ENCODE results near the gene CRYBG1.
"Not testable (repeated sequence)": the region's sequence is repeated elsewhere in the genome, so short reads cannot be mapped to it uniquely, and the experiment has no call there.

Gene CRYBG1

DNA sequence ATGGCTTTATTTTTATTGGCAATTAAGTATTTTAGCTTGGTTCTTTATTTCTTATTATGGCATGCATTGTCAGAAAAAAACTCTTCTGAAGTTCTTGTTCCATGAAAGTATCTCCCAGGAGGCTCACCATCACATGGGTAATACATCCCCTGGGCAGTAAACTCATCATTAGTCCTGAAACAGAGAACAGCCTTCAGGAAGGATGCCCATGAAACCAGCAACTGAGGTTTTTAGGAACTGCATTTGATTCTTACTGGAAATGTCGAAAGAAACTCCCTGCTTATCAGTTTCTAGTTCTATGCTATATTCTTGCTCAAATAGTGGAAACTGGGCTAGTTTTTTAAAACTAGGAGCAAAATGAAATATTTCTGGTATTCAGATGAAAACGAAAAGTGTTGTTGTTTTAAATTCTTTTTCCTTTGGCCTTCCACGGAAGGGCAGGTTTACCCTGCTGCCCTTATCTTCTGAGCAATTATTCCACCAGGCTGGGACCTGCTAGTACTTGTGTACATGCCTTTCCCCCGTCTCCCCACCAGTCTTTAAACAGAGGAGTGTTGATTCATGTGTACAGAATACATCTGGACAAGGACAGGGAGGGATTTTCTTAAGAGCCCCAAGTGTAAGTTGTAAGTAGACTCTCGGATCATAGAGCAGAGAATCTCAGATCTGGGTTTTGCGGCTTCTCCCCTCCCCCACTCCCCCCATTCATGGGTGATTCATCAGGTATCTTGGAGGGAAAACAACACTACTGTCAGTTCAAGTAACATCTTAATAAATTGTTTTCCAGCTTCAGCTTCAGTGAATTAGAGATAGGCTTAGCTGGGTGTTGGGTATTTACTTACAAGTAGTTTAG, 187.3 kb downstream of the CRYBG1 start:
- in situ Hi-C loops (cut with MboI; ENCODE audit: low sequenced_read_pairs), result no loop called here

DNA sequence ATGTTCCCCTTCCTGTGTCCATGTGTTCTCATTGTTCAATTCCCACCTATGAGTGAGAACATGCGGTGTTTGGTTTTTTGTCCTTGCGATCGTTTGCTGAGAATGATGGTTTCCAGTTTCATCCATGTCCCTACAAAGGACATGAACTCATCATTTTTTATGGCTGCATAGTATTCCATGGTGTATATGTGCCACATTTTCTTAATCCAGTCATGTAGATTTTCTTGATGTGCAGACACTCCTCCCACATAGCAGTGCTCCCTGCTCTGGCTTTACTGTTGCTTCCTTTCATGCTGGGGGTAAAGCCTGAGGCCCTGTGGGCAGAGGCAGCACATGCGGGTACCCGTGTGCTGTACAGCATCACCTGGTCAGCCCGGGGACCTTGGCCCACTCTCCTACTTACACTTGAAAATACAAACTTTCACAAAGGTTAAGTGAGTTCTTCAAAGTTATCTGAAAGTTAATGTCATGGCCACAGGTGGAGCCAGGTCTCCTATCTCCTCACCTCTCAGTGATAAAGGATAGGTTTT, 188.5 kb downstream of the CRYBG1 start:
- in situ Hi-C loops (cut with MboI; ENCODE audit: low sequenced_read_pairs), result not testable (repeated sequence)

DNA sequence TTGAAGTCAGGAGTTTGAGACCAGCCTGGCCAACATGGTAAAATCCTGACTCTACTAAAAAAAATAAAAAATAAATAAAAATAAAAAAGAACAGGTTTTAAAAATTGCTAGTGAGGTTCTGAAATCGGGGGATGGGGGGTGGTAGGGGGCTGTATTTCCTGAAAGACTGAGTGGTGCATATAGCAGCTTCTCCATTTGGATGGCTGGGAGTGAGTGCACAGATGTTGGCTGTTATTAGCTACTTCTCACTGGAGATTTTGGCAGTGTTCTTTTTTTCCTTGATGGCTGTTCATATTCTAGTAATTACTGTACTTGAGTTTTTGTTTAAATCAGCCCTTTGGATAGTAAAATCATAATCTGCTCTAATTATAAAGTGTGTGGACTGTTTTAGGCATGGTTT, 189.0 kb downstream of the CRYBG1 start:
- in situ Hi-C loops (cut with MboI; ENCODE audit: low sequenced_read_pairs), result no loop called here

DNA sequence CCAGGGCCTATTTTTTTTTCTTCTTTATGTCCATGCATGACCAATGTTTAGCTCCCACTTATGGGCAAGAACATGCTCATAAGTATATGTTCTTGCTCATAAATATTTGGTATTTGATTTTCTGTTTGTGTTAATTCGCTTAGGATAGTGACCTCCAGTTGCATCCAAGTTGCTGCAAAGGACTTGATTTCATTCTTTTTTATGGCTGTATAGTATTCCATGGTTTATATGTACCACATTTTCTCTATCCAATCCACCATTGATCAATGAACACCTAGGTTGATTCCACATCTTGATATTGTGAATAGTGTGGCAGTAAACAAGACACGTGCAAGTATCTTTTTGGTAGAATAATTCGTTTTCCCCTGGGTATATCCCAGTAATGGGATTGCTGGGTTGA, 190.6 kb downstream of the CRYBG1 start:
- in situ Hi-C loops (cut with MboI; ENCODE audit: low sequenced_read_pairs), result loop anchor here (25.0 kb wide), 1 partner anchor 436 kb away; no protein-coding TSS in a partner anchor

DNA sequence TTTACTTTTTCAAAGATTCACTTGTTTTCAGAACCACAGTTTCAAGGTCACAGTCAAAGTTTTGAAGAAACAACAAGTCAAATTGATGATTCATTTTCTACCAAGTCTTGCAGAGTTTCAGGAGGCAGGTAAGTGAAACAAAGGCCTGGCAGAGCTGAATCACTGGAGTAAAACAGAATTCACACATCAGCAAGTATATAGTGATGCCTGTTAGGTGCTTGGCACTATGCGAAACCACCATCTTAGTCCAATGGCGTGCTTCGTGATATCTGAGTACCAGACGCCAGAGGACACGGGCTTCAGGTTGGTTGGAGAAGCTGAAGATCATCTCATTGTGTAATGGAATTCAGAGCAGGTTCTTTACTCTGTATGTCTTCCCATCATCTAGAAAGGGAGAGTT, 192.9 kb downstream of the CRYBG1 start:
- in situ Hi-C loops (cut with MboI; ENCODE audit: low sequenced_read_pairs), result loop anchor here (25.0 kb wide), 1 partner anchor 434 kb away; no protein-coding TSS in a partner anchor

DNA sequence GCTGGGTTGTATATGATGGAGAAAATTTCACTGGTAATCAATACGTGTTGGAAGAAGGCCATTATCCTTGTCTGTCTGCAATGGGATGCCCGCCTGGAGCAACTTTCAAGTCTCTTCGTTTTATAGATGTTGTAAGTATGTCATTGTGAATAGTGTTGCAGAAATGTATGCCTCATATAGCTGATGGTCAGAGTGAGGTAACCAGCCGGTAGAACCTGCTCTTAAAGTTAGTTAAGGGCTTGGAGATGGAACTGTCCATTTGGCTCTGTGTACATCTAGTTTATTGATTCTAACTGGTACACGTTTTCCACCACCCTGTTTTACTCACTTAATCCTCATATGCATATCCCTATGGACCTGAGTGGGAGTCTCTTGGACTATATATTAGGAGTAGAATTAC, 195.2 kb downstream of the CRYBG1 start:
- in situ Hi-C loops (cut with MboI; ENCODE audit: low sequenced_read_pairs), result loop anchor here (25.0 kb wide), 1 partner anchor 432 kb away; no protein-coding TSS in a partner anchor

DNA sequence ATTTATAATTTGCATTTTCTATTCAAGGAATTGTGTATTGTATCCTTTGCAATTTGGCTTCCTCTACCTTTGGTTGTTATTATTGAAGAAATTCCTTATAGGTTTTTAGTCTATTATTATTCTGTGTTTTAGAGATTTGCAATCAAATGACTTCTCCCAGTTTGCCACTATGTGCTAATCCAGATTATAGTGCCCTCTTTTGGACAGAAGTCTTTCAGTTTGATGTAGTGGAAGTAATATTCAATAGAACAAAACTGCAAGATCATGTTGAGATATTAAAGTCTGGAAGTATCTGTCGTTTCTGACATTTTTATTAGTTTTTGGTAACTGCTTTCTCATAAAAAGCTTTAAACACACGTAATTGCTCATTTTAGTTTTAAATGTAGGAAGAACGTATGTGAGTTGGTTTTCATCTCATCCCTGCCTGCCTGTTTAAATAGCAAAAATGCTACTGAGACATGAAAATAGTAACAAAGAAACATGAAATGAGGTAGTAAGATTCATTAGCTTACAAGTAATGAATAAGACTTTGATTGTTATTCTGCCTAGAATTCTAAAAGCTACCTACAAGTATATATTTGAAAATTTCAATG, 195.9 kb downstream of the CRYBG1 start:
- in situ Hi-C loops (cut with MboI; ENCODE audit: low sequenced_read_pairs), result loop anchor here (25.0 kb wide), 1 partner anchor 431 kb away; no protein-coding TSS in a partner anchor

DNA sequence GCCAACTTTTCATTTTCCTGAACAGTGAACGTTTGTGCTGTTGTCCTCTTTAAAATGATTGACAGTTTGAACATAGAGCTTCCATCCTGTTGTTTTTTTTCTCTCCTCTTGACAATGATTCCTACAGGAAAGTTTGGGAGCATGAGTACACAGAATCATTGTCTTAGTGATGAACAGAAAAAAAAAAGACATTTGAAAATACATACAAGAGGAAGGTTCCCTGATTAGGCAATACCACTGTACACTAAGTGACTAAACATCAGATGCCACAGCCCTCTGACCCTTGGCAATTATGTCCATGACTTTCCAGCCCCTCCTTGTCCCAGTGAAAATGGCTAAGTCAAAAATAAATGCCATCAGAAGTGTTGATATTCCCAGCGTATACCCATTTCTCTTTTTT, 197.3 kb downstream of the CRYBG1 start:
- in situ Hi-C loops (cut with MboI; ENCODE audit: low sequenced_read_pairs), result loop anchor here (25.0 kb wide), 1 partner anchor 429 kb away; no protein-coding TSS in a partner anchor

DNA sequence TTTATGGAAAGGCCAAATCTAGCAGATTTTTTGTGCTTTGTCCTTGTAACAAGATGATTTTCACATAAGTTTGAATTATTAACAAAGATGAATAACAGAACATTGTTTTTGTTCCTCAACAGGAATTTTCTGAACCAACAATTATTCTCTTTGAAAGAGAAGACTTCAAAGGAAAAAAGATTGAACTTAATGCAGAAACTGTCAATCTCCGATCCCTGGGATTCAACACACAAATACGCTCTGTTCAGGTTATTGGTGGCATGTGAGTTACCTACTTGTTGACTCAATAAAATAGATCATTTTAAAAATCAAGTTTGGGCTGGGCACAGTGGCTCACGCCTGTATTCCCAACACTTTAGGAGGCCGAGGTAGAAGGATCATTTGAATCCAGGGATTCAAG, 197.8 kb downstream of the CRYBG1 start:
- in situ Hi-C loops (cut with MboI; ENCODE audit: low sequenced_read_pairs), result loop anchor here (25.0 kb wide), 1 partner anchor 429 kb away; no protein-coding TSS in a partner anchor

DNA sequence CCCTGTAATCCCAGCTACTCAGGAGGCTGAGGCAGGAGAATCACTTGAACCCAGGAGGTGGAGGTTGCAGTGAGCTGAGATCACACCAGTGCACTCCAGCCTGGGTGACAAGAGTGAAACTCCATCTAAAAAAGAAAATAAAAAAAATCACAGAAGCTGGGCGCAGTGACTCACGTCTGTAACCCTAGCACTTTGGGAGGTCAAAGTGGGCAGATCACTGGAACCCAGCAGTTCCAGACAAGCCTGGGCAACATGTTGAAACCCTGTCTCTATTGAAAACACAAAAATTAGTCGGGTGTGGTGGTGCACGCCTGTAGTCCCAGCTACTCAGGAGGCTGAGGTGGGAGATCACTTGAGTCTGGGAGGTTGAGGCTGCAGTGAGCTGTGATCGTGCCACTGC, 199.1 kb downstream of the CRYBG1 start:
- in situ Hi-C loops (cut with MboI; ENCODE audit: low sequenced_read_pairs), result loop anchor here (5.0 to 25.0 kb wide), 2 partner anchors 112 to 428 kb away; no protein-coding TSS in a partner anchor

DNA sequence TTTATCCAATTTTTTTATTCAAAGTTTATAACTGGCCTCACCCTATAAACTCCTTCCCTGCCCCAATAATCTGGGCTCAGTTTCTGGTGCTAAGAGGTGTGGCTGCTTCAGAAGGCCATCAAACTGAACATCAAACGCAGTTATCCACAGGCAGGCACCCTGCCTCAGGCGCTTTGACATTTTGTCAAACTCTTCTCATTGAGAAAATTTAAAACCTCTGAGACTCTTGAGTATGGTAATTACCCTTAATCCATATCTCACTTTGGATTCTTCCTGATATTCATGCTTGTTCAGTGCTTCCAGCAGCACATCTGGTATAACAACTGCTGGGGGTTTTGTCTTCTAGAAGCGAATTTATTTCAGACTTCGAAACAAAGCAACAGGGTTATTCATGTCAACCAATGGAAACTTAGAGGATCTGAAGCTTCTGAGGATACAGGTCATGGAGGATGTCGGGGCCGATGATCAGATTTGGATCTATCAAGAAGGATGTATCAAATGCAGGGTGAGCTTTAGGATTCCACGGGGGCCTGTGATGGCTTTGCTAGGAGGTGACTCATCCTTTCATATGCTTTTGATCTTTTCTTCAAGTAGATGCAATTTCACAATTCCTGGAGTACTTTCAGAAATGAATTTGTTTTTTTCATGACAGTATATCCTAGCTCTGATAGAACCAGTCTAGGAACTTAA, 200.6 kb downstream of the CRYBG1 start:
- in situ Hi-C loops (cut with MboI; ENCODE audit: low sequenced_read_pairs), result loop anchor here (5.0 to 25.0 kb wide), 2 partner anchors 114 to 426 kb away; no protein-coding TSS in a partner anchor

DNA sequence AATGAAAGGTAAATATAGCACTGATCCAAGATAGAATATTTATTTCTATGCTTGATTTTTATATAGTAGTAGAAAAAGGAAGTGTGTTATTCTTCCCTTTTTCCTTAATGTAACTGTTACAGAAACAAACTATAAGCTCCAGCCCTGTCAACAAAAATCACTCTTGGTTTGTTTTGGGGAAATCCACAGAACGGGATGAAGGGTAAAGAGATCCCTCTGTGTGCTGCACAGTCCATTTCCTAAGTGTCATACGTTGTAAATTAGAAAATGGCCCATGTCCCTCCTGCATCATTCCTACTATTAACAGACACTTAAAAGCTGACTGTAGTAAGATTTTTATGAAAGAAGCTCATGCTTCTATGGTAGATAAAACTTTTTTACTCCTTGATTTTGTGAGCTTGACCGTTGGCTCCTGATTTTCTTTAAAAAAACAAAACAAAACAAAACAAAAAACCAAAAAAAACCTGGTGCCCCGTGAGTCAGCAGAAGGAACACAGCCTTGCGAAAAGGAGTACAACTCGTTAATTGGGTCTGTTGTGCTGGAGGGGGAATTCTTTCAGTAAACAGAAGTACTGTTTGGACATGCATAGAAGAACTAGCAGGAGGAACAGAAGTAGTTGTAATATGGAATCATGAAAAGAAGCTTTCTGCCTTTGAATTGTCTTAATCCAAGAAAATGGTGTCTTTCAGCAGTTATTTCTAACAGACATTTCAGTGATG, 201.3 kb downstream of the CRYBG1 start:
- in situ Hi-C loops (cut with MboI; ENCODE audit: low sequenced_read_pairs), result loop anchor here (5.0 to 25.0 kb wide), 2 partner anchors 115 to 425 kb away; no protein-coding TSS in a partner anchor

DNA sequence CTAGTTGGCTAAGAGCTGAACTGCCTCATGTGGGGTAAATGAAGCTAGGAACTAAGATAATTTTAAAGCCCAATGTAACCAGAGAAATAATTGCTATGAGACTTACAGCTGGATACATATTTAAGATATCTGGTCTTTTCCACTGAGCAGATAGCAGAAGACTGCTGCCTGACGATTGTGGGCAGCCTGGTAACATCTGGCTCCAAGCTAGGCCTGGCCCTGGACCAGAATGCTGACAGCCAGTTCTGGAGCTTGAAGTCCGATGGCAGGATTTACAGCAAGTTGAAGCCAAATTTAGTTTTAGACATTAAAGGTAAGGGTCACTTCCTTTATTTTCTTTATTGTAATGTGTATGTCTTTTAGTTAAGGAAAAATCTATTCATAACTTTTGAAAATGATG, 203.1 kb downstream of the CRYBG1 start:
- in situ Hi-C loops (cut with MboI; ENCODE audit: low sequenced_read_pairs), result loop anchor here (5.0 to 25.0 kb wide), 2 partner anchors 116 to 424 kb away; no protein-coding TSS in a partner anchor

DNA sequence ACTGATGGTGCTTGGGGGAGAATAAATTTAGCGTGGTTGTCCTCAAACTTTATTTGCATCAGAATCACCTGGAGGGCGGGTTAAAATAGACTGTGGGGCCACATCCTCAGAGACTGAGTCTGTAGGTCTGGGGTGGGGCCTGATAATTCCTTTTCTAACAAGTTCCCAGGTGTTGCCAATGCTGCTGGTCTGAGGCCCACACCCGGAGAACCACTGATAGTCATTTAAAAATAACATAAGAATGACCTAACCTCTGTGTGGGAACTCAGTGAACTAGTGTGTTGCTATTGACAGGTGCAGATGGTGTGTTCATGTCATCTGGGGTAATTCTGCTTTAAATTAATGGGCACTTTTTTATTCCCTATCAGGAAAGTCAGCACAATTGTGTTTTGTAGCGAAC, 204.0 kb downstream of the CRYBG1 start:
- in situ Hi-C loops (cut with MboI; ENCODE audit: low sequenced_read_pairs), result loop anchor here (5.0 to 25.0 kb wide), 2 partner anchors 117 to 423 kb away; no protein-coding TSS in a partner anchor

DNA sequence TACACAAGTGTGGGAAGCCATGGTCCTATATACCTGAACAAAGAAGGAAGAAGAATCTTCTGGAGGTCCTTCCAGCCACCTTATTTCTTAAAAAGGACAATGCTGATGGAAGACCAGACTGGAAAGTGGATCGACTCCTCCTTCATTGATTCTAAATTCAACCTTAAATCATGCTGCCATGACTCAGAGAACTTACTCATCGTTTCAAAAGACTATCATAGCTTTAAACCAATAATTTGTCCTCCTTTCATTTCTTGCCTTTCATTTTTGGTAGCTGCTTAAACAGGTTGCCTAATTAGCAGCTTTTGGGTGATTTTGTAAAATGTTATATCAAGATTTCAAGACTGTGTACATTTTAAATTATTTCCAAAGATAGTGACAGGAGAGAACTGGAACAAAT, 208.0 kb downstream of the CRYBG1 start:
- in situ Hi-C loops (cut with MboI; ENCODE audit: low sequenced_read_pairs), result loop anchor here (25.0 kb wide), 1 partner anchor 419 kb away; no protein-coding TSS in a partner anchor

DNA sequence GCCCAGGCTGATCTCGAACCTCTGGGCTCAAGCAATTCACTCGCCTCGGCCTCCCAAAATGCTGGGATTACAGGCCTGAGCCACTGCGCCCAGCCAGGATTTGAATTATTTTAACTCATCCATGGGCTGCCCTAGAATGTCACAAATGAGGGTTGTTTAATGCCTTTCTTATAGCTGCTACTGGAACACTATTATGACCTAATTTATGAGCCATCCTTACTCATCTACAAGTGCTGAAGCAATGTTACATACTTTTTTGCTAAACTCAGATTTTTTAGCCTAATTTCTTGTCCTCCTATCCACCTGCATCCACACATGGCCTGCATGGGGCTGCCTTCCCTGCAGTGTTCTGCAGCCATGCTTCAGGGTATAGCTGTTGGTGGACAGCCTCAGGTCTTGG, 208.9 kb downstream of the CRYBG1 start:
- in situ Hi-C loops (cut with MboI; ENCODE audit: low sequenced_read_pairs), result loop anchor here (25.0 kb wide), 1 partner anchor 418 kb away; no protein-coding TSS in a partner anchor

DNA sequence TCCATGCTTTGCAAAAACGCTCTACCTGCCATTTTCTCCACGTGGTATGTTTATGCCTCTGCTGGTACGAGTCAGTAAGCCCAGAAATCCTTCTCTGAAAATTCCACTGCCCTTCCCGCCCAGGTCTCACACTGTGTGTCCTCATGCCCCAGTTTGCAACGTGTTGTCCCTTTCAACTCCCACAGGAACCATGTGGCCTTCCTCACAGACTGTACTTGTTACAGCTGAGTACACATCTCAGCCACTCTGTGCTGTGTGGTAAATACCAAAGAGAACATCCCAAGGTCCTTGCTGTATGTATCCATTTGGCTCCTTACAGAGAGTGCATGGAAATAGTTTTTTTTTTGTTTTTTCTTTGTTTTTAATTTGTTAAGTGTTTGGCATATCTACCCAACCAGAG, 211.9 kb downstream of the CRYBG1 start:
- in situ Hi-C loops (cut with MboI; ENCODE audit: low sequenced_read_pairs), result loop anchor here (25.0 kb wide), 1 partner anchor 415 kb away; no protein-coding TSS in a partner anchor

DNA sequence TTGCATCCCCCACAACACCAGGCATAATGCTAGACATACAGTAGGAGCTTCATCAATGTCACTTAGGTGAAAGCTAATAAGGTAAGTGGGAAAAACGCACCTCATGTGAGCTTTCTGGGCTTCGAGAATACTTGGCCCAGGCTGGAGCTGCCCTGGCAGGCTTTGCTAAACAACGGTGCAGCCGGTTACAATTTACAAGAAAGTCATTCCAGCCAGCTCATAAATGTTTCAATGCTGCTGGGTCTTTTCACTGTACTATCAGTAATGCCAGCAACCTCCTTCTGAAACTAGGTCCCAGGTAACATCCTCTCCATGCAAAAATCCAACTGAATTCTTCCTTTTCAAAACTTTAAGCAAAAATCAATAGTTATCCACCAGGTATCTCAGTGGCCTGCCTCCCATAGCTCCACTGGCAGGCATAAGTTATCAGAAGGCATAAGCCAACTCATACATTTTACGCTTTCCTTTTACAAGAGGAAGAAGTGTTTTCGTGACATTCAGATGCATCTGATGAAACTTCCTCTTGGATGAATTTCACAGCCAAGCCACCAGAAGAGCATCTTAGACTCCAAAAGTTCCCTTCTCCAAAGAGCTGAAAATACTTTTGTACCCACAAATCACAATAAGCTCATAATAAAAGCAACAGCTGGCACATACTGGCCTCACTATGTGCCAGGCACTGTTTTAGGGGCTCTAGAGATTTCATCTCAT, 212.5 kb downstream of the CRYBG1 start:
- in situ Hi-C loops (cut with MboI; ENCODE audit: low sequenced_read_pairs), result loop anchor here (25.0 kb wide), 1 partner anchor 414 kb away; no protein-coding TSS in a partner anchor
